HG03196 (cell line): ENCODE results near the gene ELOVL2.
"Not testable (repeated sequence)": the region's sequence is repeated elsewhere in the genome, so short reads cannot be mapped to it uniquely, and the experiment has no call there.

Experiments used
- ATAC-seq: cut with Tn5 transposase; IDR thresholded peaks from one replicate; pipeline ENCODE4 v1.9.1; 2021; ENCODE audit not compliant: unreplicated experiment

The ELOVL2 gene

DNA sequence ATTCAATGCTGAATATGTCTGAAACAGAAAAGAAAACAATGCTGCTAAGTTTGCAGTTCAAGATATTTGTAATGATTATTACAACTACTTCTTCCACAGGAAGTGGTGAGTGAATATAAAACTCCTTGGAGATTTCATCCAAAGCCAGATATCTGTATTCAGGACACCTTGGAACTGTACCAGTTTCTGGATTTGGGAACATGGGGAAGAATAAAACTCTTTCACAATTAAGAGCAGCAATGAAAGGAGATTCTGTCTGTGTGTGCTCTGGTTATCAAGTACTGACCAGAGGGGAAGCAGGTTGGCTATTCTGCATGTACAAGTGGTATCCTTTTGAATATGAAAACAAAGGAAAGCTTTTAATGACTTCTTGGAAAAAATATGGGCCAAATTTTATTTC lies 21.1 kb downstream of the ELOVL2 start:
- ATAC-seq: no peak

DNA sequence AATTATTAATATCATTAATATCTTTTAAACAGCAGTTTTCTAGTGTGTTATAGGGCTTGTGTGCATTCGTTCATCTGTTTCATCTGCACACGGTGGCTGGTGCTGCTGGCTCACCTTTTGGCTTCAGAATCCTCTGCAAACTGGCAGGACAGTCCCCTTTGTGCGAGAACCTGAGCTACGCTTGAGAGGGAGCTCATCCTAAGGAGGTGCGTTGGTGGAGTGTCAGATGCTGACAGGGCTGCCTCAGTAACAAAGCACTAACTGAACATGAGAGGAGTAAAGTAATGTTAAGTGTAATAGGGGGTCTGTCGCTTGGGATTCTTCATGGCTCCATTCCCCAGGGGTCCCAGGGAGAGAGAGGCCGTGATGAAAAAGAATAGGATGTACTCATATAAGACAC lies 22.4 kb downstream of the ELOVL2 start:
- ATAC-seq: no peak

DNA sequence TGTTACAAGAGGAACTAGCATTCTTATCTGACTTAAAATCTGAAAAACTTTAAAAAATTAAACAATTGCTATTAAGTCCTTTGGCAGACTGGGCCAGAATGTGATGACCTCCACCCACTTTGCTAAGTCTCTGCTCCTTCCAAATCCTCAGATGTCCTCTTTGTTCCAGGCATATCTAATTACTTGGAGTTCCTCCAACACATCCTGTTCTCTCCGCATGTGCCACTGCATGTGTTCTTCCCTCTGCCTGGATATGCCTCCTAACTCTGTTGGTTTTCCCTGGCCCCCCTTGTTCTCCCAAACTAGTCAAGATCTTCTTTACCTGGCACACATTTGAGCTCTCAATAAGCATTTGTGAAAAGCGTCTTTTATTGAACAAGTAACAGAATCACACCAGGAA lies 23.1 kb downstream of the ELOVL2 start:
- no peak for ATAC-seq

DNA sequence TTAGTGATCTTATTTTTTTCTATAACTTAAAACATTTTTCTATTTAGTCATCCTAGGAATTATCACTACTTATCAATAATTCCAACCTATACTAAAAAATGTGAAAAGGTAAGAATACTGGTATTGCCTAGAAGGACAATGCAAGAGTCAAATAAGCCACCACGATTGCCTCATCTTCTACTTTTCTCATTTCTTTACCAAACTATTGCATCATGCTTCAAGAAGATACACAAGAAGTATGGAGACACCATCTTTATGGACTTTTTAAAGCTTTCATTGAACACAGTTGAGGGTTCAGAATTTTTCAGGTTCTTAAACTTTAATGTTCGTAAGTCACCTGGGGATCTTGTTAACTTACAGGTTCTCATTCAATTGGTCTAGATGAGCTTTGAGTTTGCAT lies 25.9 kb downstream of the ELOVL2 start:
- ATAC-seq: no peak

DNA sequence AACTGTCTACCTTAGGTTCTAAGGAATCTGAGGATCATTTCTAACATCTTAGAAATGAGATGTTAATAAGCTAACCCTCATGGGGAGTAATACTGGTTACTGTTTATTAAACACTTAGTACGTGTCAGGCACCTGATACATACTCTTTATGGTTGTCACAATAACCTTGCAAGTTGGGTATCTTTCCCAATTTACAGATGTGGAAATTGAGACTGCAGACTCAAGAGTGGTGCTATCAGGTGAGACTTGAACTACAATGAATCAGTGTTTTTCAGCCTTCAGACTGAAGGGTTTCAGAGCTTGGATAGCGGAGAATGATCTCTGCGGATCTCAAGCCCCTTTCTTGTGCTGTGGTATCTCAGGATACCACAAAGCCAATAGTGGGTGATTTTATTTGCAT lies 27.0 kb downstream of the ELOVL2 start:
- ATAC-seq: no peak

DNA sequence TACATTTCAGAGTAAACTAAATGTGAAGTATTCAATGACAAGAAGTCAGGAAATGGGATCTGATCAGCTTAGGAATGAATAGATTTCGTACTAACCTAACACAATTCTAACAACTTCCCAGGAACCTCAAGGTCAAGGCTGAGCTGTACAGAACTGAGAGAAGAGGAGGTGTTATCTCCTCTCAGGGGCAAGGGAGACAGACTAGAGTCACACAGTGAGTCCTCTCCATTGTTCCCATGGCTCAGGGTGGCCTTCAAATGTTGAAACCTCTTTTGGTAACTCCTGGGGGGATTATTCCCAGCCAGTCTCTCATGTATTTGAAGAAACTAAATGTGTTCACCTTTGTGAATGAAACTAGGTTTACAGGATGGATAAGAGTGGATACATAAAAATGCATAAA lies 27.7 kb downstream of the ELOVL2 start:
- no peak for ATAC-seq

DNA sequence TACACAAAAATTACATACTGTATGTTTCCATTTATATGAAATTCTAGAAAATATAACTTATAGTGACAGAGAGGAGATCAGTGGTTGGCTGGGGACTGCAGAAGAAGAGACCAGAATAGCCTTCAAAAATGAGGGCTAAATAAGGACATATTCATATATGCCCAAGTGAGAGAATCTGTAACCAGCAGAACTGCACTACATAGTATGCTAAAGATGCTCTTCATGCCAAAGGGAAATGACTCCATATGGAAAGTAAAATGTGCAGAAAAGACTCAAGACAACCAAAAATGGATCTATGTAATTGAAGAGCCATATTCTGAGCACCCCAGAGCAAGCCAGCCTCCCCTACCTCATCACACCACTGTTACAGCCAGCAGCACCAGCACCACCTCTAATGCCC lies 29.0 kb downstream of the ELOVL2 start:
- ATAC-seq: no peak

DNA sequence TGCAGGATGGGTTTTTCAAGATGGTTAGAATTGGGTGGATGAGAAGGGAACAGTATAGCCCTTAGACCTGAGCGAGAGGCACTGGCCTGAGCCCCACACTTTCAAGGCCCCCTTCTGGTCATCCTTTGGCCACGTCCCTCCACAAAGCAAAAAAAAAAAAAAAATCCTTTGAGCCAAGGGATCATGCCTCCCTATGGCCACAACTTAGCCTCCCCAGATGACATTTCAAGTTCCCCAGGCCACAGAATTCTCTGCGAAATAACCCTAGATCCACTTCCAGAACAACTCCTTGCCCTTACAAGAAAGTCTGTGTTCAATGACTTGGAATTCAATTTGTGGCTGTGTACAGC lies 30.4 kb downstream of the ELOVL2 start:
- no peak for ATAC-seq

DNA sequence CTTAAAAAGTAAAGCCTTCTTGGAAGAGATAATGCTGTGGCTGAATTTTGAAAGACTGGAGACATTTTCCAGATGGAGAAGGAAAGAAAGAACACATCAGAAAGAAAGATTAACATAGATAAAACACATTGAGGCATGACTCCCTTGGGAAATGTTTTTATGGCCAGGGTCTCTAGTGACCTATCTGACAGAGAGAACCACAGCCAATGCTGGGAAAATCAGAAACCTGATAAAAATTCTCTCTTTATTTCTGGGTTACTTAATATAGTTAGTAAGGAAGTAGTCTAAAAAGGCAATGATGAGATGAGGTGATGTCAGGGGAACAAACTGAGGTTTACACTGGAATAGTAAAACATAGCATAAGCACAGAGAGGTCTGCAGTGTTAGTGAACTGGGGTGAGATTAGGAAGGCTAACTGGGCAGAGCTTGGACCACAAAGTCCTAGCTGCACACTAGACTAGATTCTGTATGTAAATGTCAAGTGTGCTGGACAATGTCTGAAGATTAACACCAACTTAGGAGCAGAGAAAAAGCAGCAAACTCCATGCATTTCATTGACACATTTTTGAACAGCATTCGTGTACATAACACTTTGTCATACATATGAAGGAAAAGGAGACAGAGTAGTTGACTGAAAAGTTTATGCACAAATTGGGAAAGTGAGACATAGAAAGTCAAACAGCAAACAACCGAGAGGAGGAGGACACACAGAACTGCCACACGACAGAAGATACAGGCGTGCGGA lies 31.0 kb downstream of the ELOVL2 start:
- no peak for ATAC-seq

DNA sequence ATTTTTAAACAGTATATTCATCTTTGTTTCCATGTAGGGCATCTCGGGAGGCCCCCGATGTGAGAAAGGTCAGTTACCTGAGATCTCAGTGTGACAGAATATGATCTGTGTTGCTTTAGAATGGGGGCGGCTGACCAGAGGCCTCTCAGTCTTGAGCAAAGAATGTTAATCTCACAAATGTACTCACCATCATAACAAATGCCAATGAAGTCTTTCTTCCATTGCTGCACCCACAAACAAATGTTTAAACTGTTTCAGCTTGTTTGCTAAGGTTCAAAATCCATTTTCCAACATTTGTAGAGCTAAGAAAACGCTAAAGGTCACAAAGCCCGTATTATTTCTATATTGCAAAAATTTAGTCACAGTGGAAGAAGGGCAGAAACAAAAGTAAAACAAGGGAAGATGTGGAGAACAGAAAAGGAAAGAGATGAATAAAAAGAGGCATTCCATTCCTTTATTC lies 31.8 kb downstream of the ELOVL2 start:
- no peak for ATAC-seq

DNA sequence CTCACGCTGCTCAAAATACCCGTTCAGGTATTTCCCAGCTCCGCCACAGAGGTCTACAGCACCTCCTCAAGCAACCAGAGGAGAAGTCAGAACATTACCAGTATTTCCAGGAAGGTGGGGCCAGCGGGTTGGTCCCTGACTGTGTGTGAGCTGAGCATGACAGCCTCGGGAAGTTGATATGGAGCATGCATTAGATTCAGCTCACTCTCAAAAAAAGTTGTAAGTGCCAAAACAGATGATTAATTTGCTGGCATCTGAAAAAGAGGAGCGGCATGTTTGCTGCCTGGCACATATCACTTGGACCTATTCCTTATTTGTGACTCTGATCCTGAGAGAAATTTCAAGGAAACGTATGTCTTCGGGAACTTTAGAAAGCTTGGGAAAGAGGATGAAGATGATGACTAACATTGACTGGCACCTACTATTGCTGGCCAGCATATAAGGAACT lies 32.3 kb downstream of the ELOVL2 start:
- no peak for ATAC-seq

DNA sequence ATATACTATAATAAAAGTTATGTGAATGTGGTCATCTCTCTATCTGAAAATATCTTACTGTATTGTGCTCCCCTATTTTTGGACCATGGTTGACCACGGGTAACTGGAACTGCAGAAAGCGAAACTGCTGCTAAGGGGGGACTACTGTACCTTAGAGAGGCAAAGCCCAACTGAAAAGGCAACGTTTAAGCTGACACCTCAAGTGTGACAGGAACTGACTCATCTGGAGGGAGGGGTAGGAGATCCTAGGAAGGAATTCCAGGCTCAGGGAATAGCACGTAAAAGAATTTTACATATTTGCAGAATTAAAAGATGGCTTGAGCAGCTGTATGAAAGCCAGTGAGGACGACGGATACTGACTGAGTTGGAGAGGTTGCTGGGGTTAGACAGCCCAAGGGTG lies 34.8 kb downstream of the ELOVL2 start:
- ATAC-seq: no peak

DNA sequence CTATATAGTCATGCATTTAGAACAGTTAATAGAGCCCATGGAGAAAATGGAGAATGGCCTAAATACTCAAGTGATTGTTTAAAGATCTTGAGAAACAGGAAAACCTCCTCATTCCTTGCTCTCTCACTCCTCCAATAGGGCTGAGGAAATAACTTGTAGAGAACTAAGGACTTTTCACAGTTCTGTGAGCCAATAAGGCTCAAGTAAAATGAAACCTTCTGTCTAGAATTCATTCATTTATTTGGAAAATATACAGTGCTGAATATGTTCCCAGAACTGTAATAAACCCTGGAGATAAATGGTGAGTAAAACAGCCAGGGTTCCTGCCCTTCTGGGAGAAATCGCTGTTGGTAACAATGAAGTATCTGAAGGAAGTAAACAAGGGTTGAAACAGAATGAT lies 35.3 kb downstream of the ELOVL2 start:
- ATAC-seq: no peak

DNA sequence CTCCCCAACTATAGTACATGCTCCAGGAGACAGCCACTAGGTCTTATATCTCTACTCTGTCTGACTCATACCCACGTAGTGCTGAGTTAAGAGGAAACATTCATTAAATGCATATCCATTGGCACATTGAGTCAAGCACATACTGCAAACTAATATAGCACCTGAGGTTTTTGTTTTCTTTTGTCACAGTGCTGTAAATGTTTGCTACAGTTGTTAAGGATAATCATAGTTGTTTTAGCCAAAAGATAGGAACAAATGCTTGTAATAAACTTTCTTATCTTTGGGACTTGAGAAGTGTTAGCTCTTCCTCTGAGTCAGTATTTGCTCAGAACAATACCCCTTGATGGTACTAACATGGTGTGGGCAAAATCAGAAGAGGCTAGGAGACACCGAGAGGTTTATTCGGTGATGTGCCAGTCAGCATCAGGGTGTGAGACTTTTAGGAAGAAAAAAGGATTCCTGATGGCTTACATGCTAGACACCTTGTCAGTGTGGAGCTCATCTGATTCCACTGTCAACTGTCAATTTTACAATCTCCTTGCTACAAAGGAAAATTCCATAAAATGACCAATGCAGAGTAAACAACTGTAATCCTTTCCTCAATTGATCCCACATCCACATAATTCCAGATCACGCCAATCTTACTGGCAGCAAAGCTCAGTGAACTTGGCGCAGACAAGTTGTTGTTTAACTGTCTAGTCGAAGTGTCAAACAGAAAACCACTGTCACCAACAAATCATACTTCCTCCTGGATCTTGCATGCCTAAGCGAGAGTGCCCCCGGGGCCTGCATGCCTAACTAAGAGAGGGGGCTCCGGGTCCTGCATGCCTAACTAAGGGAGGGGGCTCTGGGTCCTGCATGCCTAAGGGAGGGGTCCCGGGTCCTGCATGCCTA lies 36.1 kb downstream of the ELOVL2 start:
- ATAC-seq: no peak

DNA sequence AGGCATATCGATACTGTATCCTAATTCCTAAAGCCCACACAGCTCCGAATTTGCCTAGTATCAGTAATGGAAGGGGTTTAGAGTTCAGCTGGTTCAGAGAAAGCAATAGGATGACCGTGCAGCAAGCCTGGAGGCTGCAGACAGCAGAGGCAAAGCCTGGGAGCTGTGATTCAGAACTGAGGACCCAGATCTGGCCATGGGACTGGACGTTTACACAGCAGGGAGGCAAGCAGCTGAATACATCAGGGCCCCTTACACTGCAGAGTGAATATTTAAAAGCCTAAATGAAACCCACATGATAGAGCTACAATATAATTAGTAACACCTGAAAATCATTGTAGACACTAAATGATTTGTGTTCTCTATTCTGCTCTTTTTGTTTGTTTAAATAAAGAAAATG lies 38.0 kb downstream of the ELOVL2 start:
- no peak for ATAC-seq

DNA sequence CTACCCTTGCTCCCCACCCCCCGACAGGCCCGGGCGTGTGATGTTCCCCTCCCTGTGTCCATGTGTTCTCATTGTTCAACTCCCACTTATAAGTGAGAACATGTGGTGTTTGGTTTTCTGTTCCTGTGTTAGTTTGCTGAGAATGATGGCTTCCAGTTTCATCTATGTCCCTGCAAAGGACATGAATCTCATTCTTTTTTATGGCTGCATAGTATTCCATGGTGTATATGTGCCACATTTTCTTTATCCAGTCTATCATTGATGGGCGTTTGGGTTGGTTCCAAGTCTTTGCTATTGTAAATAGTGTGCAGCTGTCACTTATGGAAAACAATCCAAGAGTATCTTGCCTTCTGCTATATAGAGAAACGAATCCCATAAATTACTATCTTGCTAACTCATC lies 40.8 kb downstream of the ELOVL2 start:
- not testable (repeated sequence) for ATAC-seq

DNA sequence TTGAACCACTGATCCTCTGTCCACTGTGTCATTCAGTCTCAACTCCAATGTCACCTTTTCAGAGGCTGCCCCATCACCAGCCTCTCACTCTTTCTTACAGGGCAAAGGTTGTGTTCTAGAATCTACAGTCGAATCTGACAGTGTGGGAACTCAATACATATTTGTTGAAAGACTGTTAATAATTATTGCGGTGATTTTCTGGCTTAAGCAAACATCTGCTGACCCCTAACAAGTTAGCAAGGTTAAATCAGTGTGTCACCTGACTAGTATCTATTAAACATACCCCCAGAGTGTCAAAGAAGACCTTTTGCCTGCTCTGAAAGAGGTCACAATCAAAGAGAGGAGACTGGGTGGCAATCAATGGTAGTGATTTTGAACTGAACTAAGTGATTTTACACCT lies 41.9 kb downstream of the ELOVL2 start:
- no peak for ATAC-seq

DNA sequence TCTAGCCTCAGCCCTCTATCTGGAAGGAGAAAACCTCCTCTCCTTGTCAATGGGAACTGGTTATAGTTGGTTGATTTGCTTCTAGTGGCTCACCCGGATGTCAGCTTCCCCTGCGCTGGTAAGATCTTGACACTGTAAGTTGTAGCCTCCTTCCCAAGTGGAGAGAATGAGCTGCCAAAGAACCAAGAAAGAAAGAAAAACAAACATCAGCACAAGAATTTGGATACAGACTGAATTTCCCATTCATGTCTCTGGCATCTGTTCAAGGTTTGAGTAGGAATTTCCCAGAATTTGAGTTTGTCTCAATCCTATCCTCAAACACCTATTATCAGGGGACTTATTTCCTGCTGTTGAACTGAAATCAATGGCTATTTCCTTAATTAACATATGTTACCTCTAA lies 44.1 kb downstream of the ELOVL2 start:
- no peak for ATAC-seq

DNA sequence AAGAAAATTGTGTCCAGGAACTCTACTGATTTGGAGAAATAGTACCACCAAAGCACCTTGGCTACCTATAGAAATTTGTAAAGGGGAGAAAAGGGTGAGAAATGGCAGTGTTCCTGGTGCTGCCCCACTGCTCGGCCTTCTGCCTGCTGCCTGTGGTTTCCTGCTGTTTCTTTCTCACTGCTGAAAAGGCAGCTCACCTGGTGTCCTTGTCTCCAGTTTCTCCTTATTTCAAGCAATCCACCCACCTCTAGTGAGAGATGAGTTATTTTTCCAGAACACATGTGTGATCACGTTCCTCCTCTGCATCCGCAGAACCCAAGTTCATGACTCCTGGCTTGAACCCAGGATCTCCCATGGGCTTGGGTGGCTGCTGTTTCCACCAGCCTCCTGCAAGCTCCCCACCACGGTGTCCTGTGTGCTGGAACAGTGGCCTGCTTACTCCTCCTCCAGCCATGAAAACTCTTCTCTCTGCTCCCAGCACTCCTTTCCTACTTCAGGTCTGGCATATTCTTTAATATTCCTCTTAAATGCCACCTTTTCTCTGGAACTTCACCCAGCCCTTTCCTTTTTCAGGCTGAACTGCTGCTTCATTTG lies 48.9 kb downstream of the ELOVL2 start:
- no peak for ATAC-seq

DNA sequence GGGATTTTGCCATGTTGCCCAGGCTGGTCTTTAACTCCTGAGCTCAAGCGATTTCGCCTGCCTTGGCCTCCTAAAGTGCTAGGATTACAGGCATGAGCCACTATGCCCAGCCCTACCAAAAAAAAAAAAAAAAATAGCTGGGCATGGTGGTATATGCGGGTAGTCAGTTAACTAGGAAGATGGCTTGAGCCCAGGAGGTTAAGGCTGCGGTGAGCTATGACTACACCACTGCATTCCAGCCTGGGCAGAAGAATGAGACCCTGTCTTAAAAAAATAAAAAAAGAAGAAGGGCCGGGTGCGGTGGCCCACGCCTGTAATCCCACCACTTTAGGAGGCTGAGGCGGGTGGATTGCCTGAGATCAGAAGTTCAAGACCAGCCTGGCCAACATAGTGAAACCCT lies 50.2 kb downstream of the ELOVL2 start:
- no peak for ATAC-seq

DNA sequence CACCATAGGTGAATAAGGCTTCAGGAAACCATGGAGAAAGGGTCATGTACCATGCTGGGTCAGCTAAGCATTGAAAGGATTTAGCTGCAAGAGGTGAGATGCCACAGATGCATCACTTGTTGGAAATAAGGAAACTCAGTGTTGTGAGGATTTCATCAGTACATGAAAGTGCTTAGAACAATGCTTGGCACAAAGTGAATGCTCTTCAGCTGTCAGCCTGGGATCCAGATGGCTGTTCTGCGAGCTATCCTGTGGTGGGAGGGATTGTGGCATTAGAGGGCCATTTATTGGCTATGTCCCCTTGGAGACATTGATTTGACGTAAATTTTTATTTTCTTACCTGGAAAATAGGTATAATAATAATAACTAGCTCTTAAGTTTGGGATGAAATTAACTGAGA lies 53.0 kb downstream of the ELOVL2 start:
- no peak for ATAC-seq

DNA sequence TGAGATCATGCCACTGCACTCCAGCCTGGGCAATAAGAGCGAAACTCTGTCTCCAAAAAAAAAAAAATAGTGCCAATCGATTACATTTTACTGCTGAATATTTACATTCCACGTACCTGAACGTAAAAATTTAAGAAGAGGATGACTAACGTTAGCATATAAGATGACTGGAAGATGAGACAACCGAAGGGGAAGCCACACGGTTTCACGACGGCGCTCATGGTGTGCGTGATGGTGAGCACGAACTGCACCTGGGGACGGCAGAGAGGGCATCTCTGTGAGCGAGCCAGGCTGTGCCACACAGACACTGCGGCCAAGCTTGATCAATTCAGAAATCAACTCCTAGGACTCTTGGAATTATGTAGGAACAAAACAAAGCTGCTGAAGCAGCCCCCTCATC lies 54.5 kb downstream of the ELOVL2 start:
- no peak for ATAC-seq
